GM12891 (cell line): ENCODE results near the gene PIWIL4.

Experiments used
- POLR2A ChIP-seq: IDR thresholded peaks from 2 replicates; pipeline ENCODE4 v1.6.1; 2011; ENCODE audit warnings: low read depth, low read length, control low read depth
- POLR2AphosphoS5 ChIP-seq: IDR thresholded peaks from 2 replicates; pipeline ENCODE4 v1.6.1; 2011; ENCODE audit warnings: low read depth, low read length, control low read depth
- SPI1 ChIP-seq: IDR thresholded peaks from 2 replicates; pipeline ENCODE4 v1.6.1; 2011; ENCODE audit warnings: low read depth, low read length, control low read depth
- TAF1 ChIP-seq: IDR thresholded peaks from 2 replicates; pipeline ENCODE4 v1.6.1; 2011; ENCODE audit warnings: low read depth, low read length, control low read depth

DNA sequence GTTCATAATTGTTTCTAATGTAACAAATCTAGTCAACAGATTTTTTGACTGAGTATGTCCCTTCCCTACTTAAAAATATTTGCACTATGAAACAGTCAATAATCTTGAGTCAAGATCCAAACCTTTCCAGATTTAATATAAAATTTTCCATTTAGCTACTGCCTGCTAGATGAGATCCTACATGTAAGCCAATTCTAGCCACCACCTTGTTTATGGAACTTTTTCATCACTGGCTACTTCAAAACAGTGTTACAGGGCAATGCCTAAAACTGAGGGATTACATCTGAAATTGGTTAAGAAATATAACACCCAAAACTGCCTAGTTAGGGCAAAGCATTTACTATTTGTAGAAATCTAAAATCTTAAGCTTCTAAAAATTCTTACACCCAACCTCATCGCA, 34.0 kb upstream of the PIWIL4 start:
- no peak for TF ChIP-seq POLR2AphosphoS5
- no peak for TF ChIP-seq SPI1
- no peak for TF ChIP-seq POLR2A
- TF ChIP-seq TAF1, result no peak
